ENCODE data around the gene ZDHHC14. TPM values are rescaled to one million over a fixed set of nuclear protein-coding genes. Genes with fewer than 3 reads are reported as not detected.
A peak's percentile ranks its signal among the peaks of the same experiment; 100 is the strongest.

Gene ZDHHC14
- total RNA-seq, 1 donor from 2014 or later, result 1.8 TPM

- no peak overlapping the region for H3K4me3 ChIP-seq (ENCODE audit: low read depth, low read length)
- TF ChIP-seq CTCF (IDR thresholded peaks at IDR 0.05; ENCODE audit: insufficient read depth, low read length, severe bottlenecking), result no peak
- peak; percentile 5 for DNase-seq (ENCODE audit: low read depth)
- no peaks in the 10 kb centered on the region for H3K36me3 ChIP-seq (ENCODE audit: control insufficient read depth, insufficient read depth, low read length)
- no peaks in the 10 kb centered on the region for H3K27me3 ChIP-seq (ENCODE audit: control insufficient read depth, insufficient read depth, low read length)
- no peak for FAIRE-seq
Observed at GRCh38 chr6:157665180-157665579, 284.2 kb downstream of the ZDHHC14 start.

GRCh38 chr6:157666729-157667128 is 285.7 kb downstream of the ZDHHC14 start:
- FAIRE-seq (no peak), DNase-seq (ENCODE audit: low read depth) (no peak)
- H3K36me3 ChIP-seq (ENCODE audit: control insufficient read depth, insufficient read depth, low read length), result no peaks in the 10 kb centered on the region
- no peak overlapping the region for H3K4me3 ChIP-seq (ENCODE audit: low read depth, low read length)
- H3K27me3 ChIP-seq (ENCODE audit: control insufficient read depth, insufficient read depth, low read length), result no peaks in the 10 kb centered on the region
- TF ChIP-seq CTCF (IDR thresholded peaks at IDR 0.05; ENCODE audit: insufficient read depth, low read length, severe bottlenecking), result no peak

- no peak for FAIRE-seq
Observed at GRCh38 chr6:157667211-157668008, 286.4 kb downstream of the ZDHHC14 start.

GRCh38 chr6:157668009-157668401 is 287.0 kb downstream of the ZDHHC14 start:
- Histone ChIP-seq H3K4me3 (ENCODE audit: low read depth, low read length) (no peak overlapping the region), H3K36me3 (ENCODE audit: control insufficient read depth, insufficient read depth, low read length) (no peaks in the 10 kb centered on the region), H3K27me3 (ENCODE audit: control insufficient read depth, insufficient read depth, low read length) (no peaks in the 10 kb centered on the region)
- no peak for TF ChIP-seq CTCF (IDR thresholded peaks at IDR 0.05; ENCODE audit: insufficient read depth, low read length, severe bottlenecking)
- FAIRE-seq (no peak), DNase-seq (ENCODE audit: low read depth) (no peak)

More at GRCh38 chr6:157667211-157668008, 286.4 kb downstream of the ZDHHC14 start:
- peak; percentile 85 for TF ChIP-seq CTCF (IDR thresholded peaks at IDR 0.05; ENCODE audit: insufficient read depth, low read length, severe bottlenecking)
- no peaks in the 10 kb centered on the region for H3K36me3 ChIP-seq (ENCODE audit: control insufficient read depth, insufficient read depth, low read length)
- no peaks in the 10 kb centered on the region for H3K27me3 ChIP-seq (ENCODE audit: control insufficient read depth, insufficient read depth, low read length)
- peak; percentile 50 for DNase-seq (ENCODE audit: low read depth)
- no peak overlapping the region for H3K4me3 ChIP-seq (ENCODE audit: low read depth, low read length)

GRCh38 chr6:157668713-157669112 is 287.7 kb downstream of the ZDHHC14 start:
- no peaks in the 10 kb centered on the region for H3K36me3 ChIP-seq (ENCODE audit: control insufficient read depth, insufficient read depth, low read length)
- H3K4me3 ChIP-seq (ENCODE audit: low read depth, low read length), result no peak overlapping the region
- FAIRE-seq (no peak), DNase-seq (ENCODE audit: low read depth) (no peak)
- H3K27me3 ChIP-seq (ENCODE audit: control insufficient read depth, insufficient read depth, low read length), result no peaks in the 10 kb centered on the region
- TF ChIP-seq CTCF (IDR thresholded peaks at IDR 0.05; ENCODE audit: insufficient read depth, low read length, severe bottlenecking), result no peak

- TF ChIP-seq CTCF (IDR thresholded peaks at IDR 0.05; ENCODE audit: insufficient read depth, low read length, severe bottlenecking), result no peak
- Histone ChIP-seq H3K36me3 (ENCODE audit: control insufficient read depth, insufficient read depth, low read length) (no peaks in the 10 kb centered on the region), H3K4me3 (ENCODE audit: low read depth, low read length) (no peak overlapping the region), H3K27me3 (ENCODE audit: control insufficient read depth, insufficient read depth, low read length) (no peaks in the 10 kb centered on the region)
- FAIRE-seq (no peak), DNase-seq (ENCODE audit: low read depth) (no peak)
Observed at GRCh38 chr6:157669323-157669722, 288.3 kb downstream of the ZDHHC14 start.

All from bronchial epithelial cell (primary cell).